ENCODE data around the gene PLCB4.

PLCB4 gene

GRCh38 chr20:9230406-9230805, 161.5 kb downstream of the PLCB4 start:
- no peak for DNase-seq

- no peak for DNase-seq
Observed at GRCh38 chr20:9233804-9234203, 164.9 kb downstream of the PLCB4 start.

GRCh38 chr20:9235518-9235917, 166.6 kb downstream of the PLCB4 start:
- DNase-seq = peak; percentile 49 to 68 (median 68)

- DNase-seq = no peak
Observed at GRCh38 chr20:9236458-9236857, 167.6 kb downstream of the PLCB4 start.

- DNase-seq = peak; percentile 39 to 75 (median 67)
Observed at GRCh38 chr20:9241232-9241692, 172.4 kb downstream of the PLCB4 start.

- peak in 1 of 3 donors; percentile 30 for DNase-seq
Observed at GRCh38 chr20:9241721-9242427, 173.0 kb downstream of the PLCB4 start.

GRCh38 chr20:9243986-9244385, 175.1 kb downstream of the PLCB4 start:
- peak; percentile 42 to 83 (median 69) for DNase-seq

GRCh38 chr20:9244811-9245210, 175.9 kb downstream of the PLCB4 start:
- no peak for DNase-seq

- no peak for DNase-seq
Observed at GRCh38 chr20:9246731-9247130, 177.8 kb downstream of the PLCB4 start.

- no peak for DNase-seq
Observed at GRCh38 chr20:9250511-9250910, 181.6 kb downstream of the PLCB4 start.

- DNase-seq = peak; percentile 42 to 62 (median 59)
Observed at GRCh38 chr20:9253006-9253539, 184.2 kb downstream of the PLCB4 start.

GRCh38 chr20:9255171-9255570, 186.3 kb downstream of the PLCB4 start:
- DNase-seq = no peak

GRCh38 chr20:9256393-9256792, 187.5 kb downstream of the PLCB4 start:
- no peak for DNase-seq

GRCh38 chr20:9258901-9259300, 190.0 kb downstream of the PLCB4 start:
- DNase-seq = peak; percentile 49 to 85 (median 83)

GRCh38 chr20:9260027-9260426, 191.1 kb downstream of the PLCB4 start:
- peak in 1 of 3 donors; percentile 26 for DNase-seq

GRCh38 chr20:9261781-9262180, 192.9 kb downstream of the PLCB4 start:
- DNase-seq = no peak

GRCh38 chr20:9262653-9263194, 193.8 kb downstream of the PLCB4 start:
- peak; percentile 17 to 42 (median 33) for DNase-seq

GRCh38 chr20:9269280-9269971, 200.5 kb downstream of the PLCB4 start:
- DNase-seq = no peak

- DNase-seq = peak in 1 of 3 donors; percentile 4
Observed at GRCh38 chr20:9270831-9271230, 201.9 kb downstream of the PLCB4 start.

- no peak for DNase-seq
Observed at GRCh38 chr20:9276966-9277468, 208.1 kb downstream of the PLCB4 start.

GRCh38 chr20:9279918-9280401, 211.1 kb downstream of the PLCB4 start:
- DNase-seq = no peak

GRCh38 chr20:9280666-9281065, 211.8 kb downstream of the PLCB4 start:
- DNase-seq = no peak

- no peak for DNase-seq
Observed at GRCh38 chr20:9281803-9282202, 212.9 kb downstream of the PLCB4 start.
